GM21723 (cell line): ENCODE data around the gene OTULIN.

ENCODE experiments used
- ATAC-seq: cut with Tn5 transposase; IDR thresholded peaks from one replicate; pipeline ENCODE4 v1.9.1; 2021; ENCODE audit warnings: mild to moderate bottlenecking, moderate library complexity; ENCODE audit not compliant: unreplicated experiment

The OTULIN gene

GRCh38 chr5:14716755-14717752 lies 52.5 kb downstream of the OTULIN start:
- ATAC-seq = no peak

- ATAC-seq = no peak
These were observed 54.3 kb downstream of the OTULIN start for GRCh38 chr5:14718778-14719177.

GRCh38 chr5:14720236-14720923 lies 55.9 kb downstream of the OTULIN start:
- ATAC-seq = no peak

GRCh38 chr5:14721990-14722656 lies 57.6 kb downstream of the OTULIN start:
- no peak for ATAC-seq

GRCh38 chr5:14722923-14723322 lies 58.4 kb downstream of the OTULIN start:
- no peak for ATAC-seq

- no peak for ATAC-seq
These were observed 59.2 kb downstream of the OTULIN start for GRCh38 chr5:14723701-14724132.

- no peak for ATAC-seq
These were observed 60.1 kb downstream of the OTULIN start for GRCh38 chr5:14724633-14725032.

- ATAC-seq = no peak
These were observed 61.7 kb downstream of the OTULIN start for GRCh38 chr5:14726066-14726838.

GRCh38 chr5:14727428-14727865 lies 62.9 kb downstream of the OTULIN start:
- peak; percentile 62 for ATAC-seq

- no peak for ATAC-seq
These were observed 63.5 kb downstream of the OTULIN start for GRCh38 chr5:14727928-14728458.

GRCh38 chr5:14728459-14728938 lies 64.0 kb downstream of the OTULIN start:
- no peak for ATAC-seq

- no peak for ATAC-seq
These were observed 65.2 kb downstream of the OTULIN start for GRCh38 chr5:14729448-14730385.

- no peak for ATAC-seq
These were observed 65.9 kb downstream of the OTULIN start for GRCh38 chr5:14730466-14730865.

GRCh38 chr5:14730881-14731280 lies 66.4 kb downstream of the OTULIN start:
- no peak for ATAC-seq

GRCh38 chr5:14732991-14733390 lies 68.5 kb downstream of the OTULIN start:
- ATAC-seq = no peak

GRCh38 chr5:14733661-14734060 lies 69.1 kb downstream of the OTULIN start:
- ATAC-seq = no peak

GRCh38 chr5:14734396-14734795 lies 69.9 kb downstream of the OTULIN start:
- no peak for ATAC-seq

- no peak for ATAC-seq
These were observed 71.4 kb downstream of the OTULIN start for GRCh38 chr5:14735944-14736343.

GRCh38 chr5:14737291-14737690 lies 72.8 kb downstream of the OTULIN start:
- no peak for ATAC-seq
